Measurements from ENCODE around the gene LMX1B.

LMX1B gene

DNA sequence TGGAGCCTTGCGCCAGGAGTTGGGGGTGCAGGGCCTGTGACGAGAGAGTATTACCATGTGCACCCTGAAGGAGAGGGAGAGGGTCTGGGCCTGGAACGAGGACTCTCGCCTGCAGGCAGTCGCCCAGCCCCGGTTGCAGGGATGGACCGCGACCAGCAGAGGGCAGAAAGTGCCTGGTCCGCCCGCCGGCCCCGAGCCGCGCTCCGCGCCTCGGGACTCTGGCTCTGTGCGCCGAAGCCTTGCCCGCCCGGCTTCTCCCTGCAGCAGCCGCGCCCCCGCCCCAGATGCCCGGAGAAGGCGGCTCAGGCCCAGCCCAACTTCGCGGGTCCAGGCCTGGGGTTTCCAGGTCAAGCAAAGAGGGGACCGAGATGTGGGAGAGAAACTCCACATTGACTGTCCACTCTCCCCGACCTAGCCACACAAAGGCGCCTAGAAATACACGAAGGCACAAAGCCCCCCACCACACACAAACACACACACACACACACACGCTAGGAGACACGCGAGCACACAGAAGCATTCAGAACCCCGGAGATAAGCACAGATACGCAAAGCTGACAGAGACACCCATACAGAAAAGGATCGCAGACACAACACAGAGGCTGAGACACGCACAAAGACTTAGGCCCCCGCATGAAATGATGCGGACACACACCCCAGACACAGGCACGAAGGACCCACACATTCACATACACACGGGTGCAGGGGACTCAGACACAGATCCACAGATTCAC lies 2.0 kb upstream of the LMX1B start:
- Histone ChIP-seq H3K4me3 (ENCODE audit: insufficient read depth, low read depth, low read length, poor library complexity, severe bottlenecking) (peak overlapping the region; percentile 7), H3K36me3 (ENCODE audit: control insufficient read depth, insufficient read depth, low read length) (no peaks in the 10 kb centered on the region), H3K9me3 (ENCODE audit: control insufficient read depth, low read length) (no peaks in the 10 kb centered on the region), H3K4me1 (ENCODE audit: control insufficient read depth, insufficient read depth, low read length, poor library complexity, severe bottlenecking) (peaks cover 36% of the 10 kb centered on the region), H3K27ac (ENCODE audit: insufficient read depth, low read length, poor library complexity, severe bottlenecking) (no peak overlapping the region), H3K27me3 (replicated peaks; ENCODE audit: control insufficient read depth, insufficient read depth, low read length, poor library complexity, severe bottlenecking) (peaks cover 68% of the 10 kb centered on the region)
- DNase-seq = peak; percentile 24 to 40 (median 32)

- no peak overlapping the region for H3K27ac ChIP-seq (ENCODE audit: insufficient read depth, low read length, poor library complexity, severe bottlenecking)
- no peak for DNase-seq
- H3K4me3 ChIP-seq (ENCODE audit: insufficient read depth, low read depth, low read length, poor library complexity, severe bottlenecking) = peak overlapping the region; percentile 46
- no peaks in the 10 kb centered on the region for H3K36me3 ChIP-seq (ENCODE audit: control insufficient read depth, insufficient read depth, low read length)
- peaks cover 69% of the 10 kb centered on the region for H3K27me3 ChIP-seq (replicated peaks; ENCODE audit: control insufficient read depth, insufficient read depth, low read length, poor library complexity, severe bottlenecking)
- H3K9me3 ChIP-seq (ENCODE audit: control insufficient read depth, low read length) = no peaks in the 10 kb centered on the region
- peaks cover 36% of the 10 kb centered on the region for H3K4me1 ChIP-seq (ENCODE audit: control insufficient read depth, insufficient read depth, low read length, poor library complexity, severe bottlenecking)
These were observed 1.4 kb upstream of the LMX1B start for GRCh38 chr9:126612326-126612812.

DNA sequence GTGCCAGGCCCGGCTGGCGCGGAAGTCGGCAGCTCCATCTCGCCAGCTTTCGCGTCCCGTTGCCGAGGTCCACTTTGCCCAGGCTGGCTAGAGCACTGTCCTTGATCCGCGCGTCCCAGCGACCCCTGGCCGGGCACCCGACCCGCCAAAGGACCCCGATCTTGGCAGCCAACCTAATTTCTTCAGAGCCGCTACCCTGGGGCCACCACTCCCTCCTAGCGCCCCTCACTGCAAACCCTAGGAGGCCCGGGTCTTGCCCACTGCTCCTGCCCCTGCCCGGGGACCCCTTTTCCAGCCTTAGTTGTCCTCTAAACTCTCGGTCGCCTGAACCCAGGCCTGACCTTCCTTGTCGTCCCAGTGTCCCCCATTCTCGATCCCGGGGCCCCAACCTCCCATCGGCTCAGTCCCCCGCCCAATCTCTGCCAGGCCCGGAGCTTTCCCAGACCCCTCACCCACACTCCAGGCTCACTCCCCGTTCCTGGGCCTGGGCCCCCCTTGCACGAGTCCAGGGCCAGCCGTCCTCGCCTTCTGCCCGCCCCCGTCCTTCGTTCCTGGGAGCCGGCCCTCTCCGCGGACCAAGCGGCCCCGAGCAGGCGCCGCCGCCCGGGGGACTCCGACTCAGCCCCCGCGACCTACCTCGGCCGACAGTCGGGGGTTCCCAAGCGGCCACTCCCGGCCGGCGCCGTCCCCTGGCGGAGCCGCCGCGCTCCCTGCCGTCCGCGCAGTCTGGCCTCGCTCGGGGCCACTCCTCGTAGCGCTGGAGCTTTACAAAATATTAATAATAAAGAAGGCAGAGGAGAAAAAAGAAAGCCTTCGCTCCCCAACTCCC lies 701 bp upstream of the LMX1B start:
- DNase-seq = no peak
- Histone ChIP-seq H3K36me3 (ENCODE audit: control insufficient read depth, insufficient read depth, low read length) (no peaks in the 10 kb centered on the region), H3K27me3 (replicated peaks; ENCODE audit: control insufficient read depth, insufficient read depth, low read length, poor library complexity, severe bottlenecking) (peaks cover 69% of the 10 kb centered on the region), H3K4me1 (ENCODE audit: control insufficient read depth, insufficient read depth, low read length, poor library complexity, severe bottlenecking) (peaks cover 36% of the 10 kb centered on the region), H3K9me3 (ENCODE audit: control insufficient read depth, low read length) (no peaks in the 10 kb centered on the region), H3K27ac (ENCODE audit: insufficient read depth, low read length, poor library complexity, severe bottlenecking) (no peak overlapping the region), H3K4me3 (ENCODE audit: insufficient read depth, low read depth, low read length, poor library complexity, severe bottlenecking) (peak overlapping the region; percentile 46)

- Histone ChIP-seq H3K4me1 (ENCODE audit: control insufficient read depth, insufficient read depth, low read length, poor library complexity, severe bottlenecking) (peaks cover 36% of the 10 kb centered on the region), H3K9me3 (ENCODE audit: control insufficient read depth, low read length) (no peaks in the 10 kb centered on the region), H3K27me3 (replicated peaks; ENCODE audit: control insufficient read depth, insufficient read depth, low read length, poor library complexity, severe bottlenecking) (peaks cover 74% of the 10 kb centered on the region), H3K27ac (ENCODE audit: insufficient read depth, low read length, poor library complexity, severe bottlenecking) (no peak overlapping the region), H3K4me3 (ENCODE audit: insufficient read depth, low read depth, low read length, poor library complexity, severe bottlenecking) (no peak overlapping the region), H3K36me3 (ENCODE audit: control insufficient read depth, insufficient read depth, low read length) (no peaks in the 10 kb centered on the region)
- DNase-seq = no peak
These were observed 343 bp downstream of the LMX1B start for GRCh38 chr9:126614088-126614454.

DNA sequence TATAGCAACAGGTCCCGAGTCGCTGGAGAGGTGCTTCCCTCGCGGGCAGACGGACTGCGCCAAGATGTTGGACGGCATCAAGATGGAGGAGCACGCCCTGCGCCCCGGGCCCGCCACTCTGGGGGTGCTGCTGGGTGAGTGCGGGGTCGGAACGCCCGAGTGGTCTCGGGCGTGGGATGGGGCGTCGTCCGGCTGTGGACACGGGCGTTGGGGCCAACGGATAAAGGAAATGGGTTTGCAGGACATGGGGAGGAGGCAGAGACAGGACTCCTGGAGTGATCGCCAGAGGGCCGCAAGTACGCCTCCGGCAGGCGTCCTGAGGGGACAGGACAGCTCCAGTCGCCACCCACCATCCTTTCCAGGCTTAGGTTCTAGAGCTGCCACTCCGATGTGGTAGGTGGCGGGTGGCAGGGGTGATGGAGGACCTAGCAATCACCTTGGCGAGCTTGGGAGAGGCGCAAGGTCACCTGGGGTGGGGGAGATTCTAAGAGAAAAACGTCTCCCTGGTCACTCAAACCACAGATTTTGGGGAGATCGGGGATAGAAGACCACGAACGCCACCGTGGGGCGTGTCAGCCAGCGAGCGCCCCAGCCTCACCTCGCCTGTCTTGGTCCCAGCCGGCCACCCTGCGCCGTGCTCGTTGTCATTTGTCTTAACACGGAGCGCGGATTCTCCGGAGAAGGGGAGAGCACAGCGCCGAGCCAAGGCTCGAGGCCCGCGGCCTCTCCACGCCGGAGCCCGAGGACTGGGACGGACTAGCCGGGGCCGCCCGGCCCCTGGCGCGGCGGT lies 922 bp downstream of the LMX1B start:
- no peak for DNase-seq
- H3K4me1 ChIP-seq (ENCODE audit: control insufficient read depth, insufficient read depth, low read length, poor library complexity, severe bottlenecking) = peaks cover 36% of the 10 kb centered on the region
- H3K4me3 ChIP-seq (ENCODE audit: insufficient read depth, low read depth, low read length, poor library complexity, severe bottlenecking) = no peak overlapping the region
- peaks cover 74% of the 10 kb centered on the region for H3K27me3 ChIP-seq (replicated peaks; ENCODE audit: control insufficient read depth, insufficient read depth, low read length, poor library complexity, severe bottlenecking)
- no peak overlapping the region for H3K27ac ChIP-seq (ENCODE audit: insufficient read depth, low read length, poor library complexity, severe bottlenecking)
- H3K9me3 ChIP-seq (ENCODE audit: control insufficient read depth, low read length) = no peaks in the 10 kb centered on the region
- no peaks in the 10 kb centered on the region for H3K36me3 ChIP-seq (ENCODE audit: control insufficient read depth, insufficient read depth, low read length)

DNA sequence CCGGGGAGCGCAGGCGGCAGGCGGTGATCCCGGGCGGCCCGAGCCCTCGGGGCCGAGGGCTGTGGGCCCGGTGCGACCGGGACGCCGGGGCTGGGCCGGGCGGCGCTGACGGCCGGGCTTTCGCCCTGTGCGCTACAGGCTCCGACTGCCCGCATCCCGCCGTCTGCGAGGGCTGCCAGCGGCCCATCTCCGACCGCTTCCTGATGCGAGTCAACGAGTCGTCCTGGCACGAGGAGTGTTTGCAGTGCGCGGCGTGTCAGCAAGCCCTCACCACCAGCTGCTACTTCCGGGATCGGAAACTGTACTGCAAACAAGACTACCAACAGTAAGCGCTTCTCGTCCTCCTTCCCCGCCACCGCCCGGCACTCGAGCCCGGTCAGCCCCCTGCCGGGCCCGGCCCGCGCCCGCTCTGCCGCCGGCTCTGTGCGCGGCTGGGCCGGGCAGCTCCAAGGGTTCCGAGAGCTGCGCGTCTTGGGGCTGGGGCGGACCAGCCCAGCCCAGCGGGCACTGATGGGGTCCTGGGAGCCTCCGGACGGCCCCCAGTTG lies 1.6 kb downstream of the LMX1B start:
- Histone ChIP-seq H3K27me3 (replicated peaks; ENCODE audit: control insufficient read depth, insufficient read depth, low read length, poor library complexity, severe bottlenecking) (peaks cover 73% of the 10 kb centered on the region), H3K9me3 (ENCODE audit: control insufficient read depth, low read length) (no peaks in the 10 kb centered on the region), H3K4me3 (ENCODE audit: insufficient read depth, low read depth, low read length, poor library complexity, severe bottlenecking) (no peak overlapping the region), H3K36me3 (ENCODE audit: control insufficient read depth, insufficient read depth, low read length) (no peaks in the 10 kb centered on the region), H3K4me1 (ENCODE audit: control insufficient read depth, insufficient read depth, low read length, poor library complexity, severe bottlenecking) (peaks cover 36% of the 10 kb centered on the region), H3K27ac (ENCODE audit: insufficient read depth, low read length, poor library complexity, severe bottlenecking) (no peak overlapping the region)
- DNase-seq = no peak

DNA sequence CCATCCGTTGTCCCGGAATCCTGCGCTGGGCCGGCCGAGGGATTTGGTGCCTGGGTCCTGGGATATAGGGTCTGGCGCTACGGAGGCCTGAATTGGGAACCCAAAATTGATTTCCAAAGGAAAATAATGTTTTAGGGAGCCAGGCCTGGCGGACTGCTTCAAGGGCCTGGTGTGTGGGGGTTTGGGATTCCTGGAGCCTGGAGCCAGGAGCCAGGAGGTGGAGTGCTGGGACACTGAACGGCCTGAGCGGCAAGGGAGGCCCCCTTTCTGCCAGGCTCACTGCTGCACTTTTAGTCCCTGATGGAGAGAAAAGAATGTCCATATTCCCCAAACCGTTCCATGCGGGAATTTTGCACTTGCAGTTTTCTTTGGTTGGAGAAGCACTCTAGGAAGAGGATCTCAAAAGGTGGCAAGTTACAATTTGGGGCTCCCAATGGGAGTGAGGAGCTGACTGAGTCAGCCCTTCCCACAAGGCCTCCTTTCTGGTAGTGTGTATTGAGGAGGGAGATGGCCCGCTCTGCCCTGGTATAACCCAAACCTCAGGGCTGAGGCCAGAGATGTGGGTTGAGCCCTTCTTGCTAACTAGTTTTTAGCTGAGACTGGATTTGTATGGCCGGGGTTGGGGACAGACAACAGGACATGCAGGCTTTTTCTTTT lies 2.2 kb downstream of the LMX1B start:
- H3K27ac ChIP-seq (ENCODE audit: insufficient read depth, low read length, poor library complexity, severe bottlenecking) = no peak overlapping the region
- no peaks in the 10 kb centered on the region for H3K9me3 ChIP-seq (ENCODE audit: control insufficient read depth, low read length)
- peaks cover 71% of the 10 kb centered on the region for H3K27me3 ChIP-seq (replicated peaks; ENCODE audit: control insufficient read depth, insufficient read depth, low read length, poor library complexity, severe bottlenecking)
- no peaks in the 10 kb centered on the region for H3K36me3 ChIP-seq (ENCODE audit: control insufficient read depth, insufficient read depth, low read length)
- H3K4me3 ChIP-seq (ENCODE audit: insufficient read depth, low read depth, low read length, poor library complexity, severe bottlenecking) = no peak overlapping the region
- no peak for DNase-seq
- H3K4me1 ChIP-seq (ENCODE audit: control insufficient read depth, insufficient read depth, low read length, poor library complexity, severe bottlenecking) = peaks cover 33% of the 10 kb centered on the region

- Histone ChIP-seq H3K9me3 (ENCODE audit: control insufficient read depth, low read length) (no peaks in the 10 kb centered on the region), H3K27ac (ENCODE audit: insufficient read depth, low read length, poor library complexity, severe bottlenecking) (no peak overlapping the region), H3K36me3 (ENCODE audit: control insufficient read depth, insufficient read depth, low read length) (no peaks in the 10 kb centered on the region), H3K4me1 (ENCODE audit: control insufficient read depth, insufficient read depth, low read length, poor library complexity, severe bottlenecking) (peaks cover 27% of the 10 kb centered on the region), H3K27me3 (replicated peaks; ENCODE audit: control insufficient read depth, insufficient read depth, low read length, poor library complexity, severe bottlenecking) (peaks cover 69% of the 10 kb centered on the region), H3K4me3 (ENCODE audit: insufficient read depth, low read depth, low read length, poor library complexity, severe bottlenecking) (no peak overlapping the region)
- no peak for DNase-seq
These were observed 2.8 kb downstream of the LMX1B start for GRCh38 chr9:126616521-126616976.

Measured in effector memory CD4-positive, alpha-beta T cell (primary cell).